ENCODE data around the gene PBX2.
"Not testable (repeated sequence)": the region's sequence is repeated elsewhere in the genome, so short reads cannot be mapped to it uniquely, and the experiment has no call there.

- not testable (repeated sequence) for TF ChIP-seq CTCF (IDR thresholded peaks at IDR 0.05; ENCODE audit: insufficient read depth, low read length); REST (IDR thresholded peaks at IDR 0.05; ENCODE audit: insufficient replicate concordance, low read depth)
Observed at GRCh38 chr6:32211432-32211831, 21.4 kb upstream of the PBX2 start.
